ENCODE measurements around the gene GSTM5.
"Not testable (repeated sequence)": the region's sequence is repeated elsewhere in the genome, so short reads cannot be mapped to it uniquely, and the experiment has no call there.

Gene GSTM5

GRCh38 chr1:109711593-109712320 lies at the start of gene GSTM5:
GSTM5 (plus strand) TSS chr1:109712251; CDS start chr1:109712313, 62 bp downstream.
- DNase-seq = peak; percentile 62

- DNase-seq = no peak
Measured at GRCh38 chr1:109664671-109665070, 47.4 kb upstream of the GSTM5 start.

DNA sequence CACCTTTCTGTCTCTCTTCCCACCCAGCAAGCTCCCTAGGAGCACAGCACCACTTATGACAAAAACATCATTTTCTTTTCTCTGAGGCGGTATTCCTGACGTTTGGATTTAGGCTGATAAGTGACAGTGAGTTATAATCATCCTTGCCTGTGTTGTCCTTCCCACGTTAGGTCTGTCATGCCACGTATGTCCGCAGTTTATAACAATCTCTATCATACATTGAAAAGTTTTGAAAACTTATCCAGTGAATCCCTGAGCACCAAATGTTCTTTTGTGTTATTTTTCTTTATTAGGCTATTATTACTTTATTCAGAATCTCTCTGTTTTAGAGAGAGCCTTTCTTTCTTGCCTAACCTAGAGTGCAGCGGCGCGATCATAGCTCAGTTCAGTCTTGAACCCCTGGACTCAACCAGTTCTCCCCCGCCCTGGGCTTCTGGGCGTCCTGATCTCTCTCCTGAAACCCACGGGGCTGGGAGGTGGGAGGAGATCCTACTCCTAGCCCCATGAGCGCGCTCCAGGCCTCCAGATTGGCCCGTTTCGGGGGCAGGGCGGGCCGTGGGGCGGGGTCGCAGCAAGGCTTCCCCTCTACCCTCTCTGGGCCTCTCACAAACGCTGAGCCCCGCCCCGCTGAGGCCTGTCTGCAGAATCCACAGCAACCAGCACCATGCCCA lies 44.5 kb upstream of the GSTM5 start, which contains the start of gene GSTM2:
TSS of gene GSTM2 (plus strand) at position 606 of the 671 bp plus-strand sequence. CDS start at position 665, 59 bp downstream.
- peak; percentile 97 for DNase-seq

DNA sequence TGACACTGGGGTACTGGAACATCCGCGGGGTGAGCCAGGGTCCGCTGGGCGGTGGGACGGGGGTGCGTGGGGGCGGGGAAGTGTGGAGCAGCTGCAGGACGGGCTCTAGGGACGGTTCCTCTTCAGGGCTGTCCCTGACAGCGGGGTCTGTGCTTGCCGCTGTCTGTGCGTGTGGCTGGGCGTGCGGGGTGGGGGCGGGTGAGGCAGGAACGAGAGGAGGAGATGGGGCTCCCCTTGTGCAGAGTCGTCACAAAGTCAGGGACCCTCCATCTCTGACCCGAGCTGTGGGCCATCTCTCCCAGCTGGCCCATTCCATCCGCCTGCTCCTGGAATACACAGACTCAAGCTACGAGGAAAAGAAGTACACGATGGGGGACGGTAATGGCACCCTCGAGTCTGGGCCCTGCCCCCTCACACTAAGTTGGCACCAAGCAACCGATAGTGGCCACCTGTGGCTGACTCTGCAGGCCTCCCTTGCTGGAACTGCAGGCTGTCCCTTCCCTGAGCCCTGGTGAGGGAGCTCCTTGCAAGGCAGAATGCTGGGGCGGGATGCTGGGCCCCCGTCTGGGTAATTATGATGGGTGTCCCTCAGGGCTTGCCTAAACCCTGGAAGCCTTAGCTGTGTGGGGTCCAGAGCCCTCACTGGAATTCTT lies 43.8 kb upstream of the GSTM5 start:
- DNase-seq = no peak

- DNase-seq = no peak
Measured at GRCh38 chr1:109669246-109669948, 42.7 kb upstream of the GSTM5 start.

DNA sequence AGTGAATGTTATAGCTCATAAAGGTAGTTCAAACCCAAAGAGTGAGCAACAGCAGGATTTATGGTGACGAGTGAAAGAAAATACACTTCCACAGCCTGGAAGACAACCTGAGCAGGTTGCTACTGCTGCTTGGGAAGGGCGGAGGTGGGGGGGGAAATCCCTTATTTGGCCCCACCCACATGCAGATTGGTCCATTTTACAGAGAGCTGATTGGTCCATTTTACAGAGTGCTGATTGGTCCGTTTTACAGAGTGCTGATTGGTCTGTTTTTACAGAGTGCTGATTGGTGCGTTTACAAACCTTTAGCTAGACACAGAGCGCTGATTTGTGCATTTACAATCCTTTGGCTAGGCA lies 42.1 kb upstream of the GSTM5 start:
- DNase-seq = not testable (repeated sequence)

- DNase-seq = no peak
Measured at GRCh38 chr1:109671067-109671466, 41.0 kb upstream of the GSTM5 start.

DNA sequence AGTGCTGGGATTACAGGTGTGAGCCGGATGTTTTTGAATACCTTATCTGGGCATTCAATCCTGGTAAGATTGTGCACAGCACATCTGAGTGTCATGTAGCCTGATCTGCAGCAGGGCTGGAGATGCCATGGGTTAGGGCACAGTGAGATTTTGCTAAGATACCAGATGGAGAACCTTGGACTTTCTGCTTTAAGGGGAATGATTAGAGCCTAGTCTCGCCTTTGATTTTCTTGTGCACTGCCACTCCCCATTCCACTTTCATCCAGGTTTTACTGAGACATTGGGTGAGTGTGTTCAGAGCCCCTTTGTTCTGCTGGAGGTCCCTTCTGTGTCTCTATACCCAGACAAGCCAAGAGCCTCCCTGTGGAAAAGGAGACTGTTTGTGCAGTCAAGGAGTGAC lies 38.2 kb upstream of the GSTM5 start:
- DNase-seq = not testable (repeated sequence)

DNA sequence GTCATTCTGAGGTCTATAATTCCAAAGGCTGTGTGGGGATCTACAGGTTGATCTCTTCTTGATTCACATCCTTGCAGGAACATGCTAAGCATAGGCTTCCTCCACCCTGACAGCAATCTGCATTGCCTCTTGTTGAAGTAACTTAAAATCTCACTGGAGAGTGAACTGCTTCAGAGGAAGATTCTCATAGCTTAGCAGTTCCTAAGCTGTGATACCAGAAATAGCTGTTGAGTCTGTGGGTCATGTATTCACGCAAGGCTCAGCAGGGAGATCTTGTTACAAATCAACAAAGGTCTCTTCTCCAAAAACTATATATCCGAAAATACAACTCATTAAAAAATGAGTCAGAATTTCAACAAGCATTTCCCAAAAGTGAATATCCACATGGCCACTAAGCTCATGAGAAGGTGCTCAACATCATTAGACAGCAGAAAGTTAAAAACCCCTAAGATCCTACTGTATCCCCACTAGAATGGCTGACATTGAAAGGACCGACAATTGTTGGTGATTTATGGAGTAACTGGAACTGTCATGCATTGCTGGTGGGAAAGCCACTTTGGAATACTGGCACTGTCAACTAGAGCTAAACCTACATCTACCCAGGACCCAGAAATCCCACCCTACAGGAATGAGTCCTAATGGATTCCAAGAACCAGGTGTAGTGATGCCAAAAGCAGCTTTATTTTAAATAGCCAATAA lies 35.2 kb upstream of the GSTM5 start:
- DNase-seq = not testable (repeated sequence)

GRCh38 chr1:109677459-109677858 lies 34.6 kb upstream of the GSTM5 start:
- no peak for DNase-seq

GRCh38 chr1:109678637-109679036 lies 33.4 kb upstream of the GSTM5 start:
- DNase-seq = not testable (repeated sequence)

DNA sequence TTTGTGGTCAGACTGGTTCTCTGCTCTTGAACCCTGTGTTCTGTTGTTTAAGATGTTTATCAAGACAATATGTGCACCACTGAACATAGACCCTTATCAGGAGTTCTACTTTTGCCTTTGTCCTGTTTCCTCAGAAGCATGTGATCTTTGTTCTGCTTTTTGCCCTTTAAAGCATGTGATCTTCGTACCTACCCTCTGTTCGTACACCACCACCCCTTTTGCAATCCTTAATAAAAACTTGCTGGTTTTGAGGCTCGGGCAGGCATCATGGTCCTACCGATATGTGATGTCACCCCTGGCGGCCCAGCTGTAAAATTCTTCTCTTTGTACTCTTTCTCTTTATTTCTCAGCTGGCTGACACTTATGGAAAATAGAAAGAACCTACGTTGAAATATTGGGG lies 27.3 kb upstream of the GSTM5 start:
- DNase-seq = not testable (repeated sequence)

DNA sequence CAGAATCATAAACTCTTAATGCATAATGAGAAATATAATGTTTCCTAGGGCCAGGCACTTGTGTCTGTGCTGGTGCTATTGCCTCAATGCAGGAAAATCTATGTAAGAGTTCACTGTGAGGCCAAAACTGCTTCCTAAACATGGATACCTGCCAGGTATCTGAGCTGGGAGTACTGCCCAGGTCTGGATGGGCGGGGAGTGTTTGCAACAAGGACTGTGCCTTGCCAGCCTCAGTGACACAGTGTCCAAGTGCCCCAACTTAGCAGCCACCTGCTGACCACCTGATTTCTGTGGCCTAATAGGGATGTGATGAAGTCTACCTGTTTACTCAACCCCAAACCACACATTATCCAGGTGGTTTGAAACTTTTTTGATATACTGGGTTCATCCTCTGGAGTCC lies 26.7 kb upstream of the GSTM5 start:
- DNase-seq = not testable (repeated sequence)

DNA sequence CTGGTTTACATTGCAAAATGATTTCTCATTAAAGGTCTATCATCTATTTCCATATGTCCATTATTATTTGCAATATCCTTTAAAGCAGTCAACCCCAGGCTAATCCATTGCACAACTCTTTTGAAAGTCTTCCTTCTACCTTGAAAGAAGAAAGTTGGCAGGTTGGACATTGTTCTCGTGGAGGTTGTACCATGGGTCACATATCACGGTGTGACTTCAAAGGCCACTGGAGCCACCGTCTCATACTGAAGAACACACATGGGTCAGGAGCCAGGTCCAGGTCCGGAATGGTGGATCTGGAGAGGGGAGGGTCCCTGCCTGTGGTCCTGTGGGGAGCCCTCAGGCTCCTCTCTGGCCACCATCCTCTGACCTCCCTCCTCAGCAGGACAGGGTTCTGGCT lies 26.2 kb upstream of the GSTM5 start:
- DNase-seq = not testable (repeated sequence)

DNA sequence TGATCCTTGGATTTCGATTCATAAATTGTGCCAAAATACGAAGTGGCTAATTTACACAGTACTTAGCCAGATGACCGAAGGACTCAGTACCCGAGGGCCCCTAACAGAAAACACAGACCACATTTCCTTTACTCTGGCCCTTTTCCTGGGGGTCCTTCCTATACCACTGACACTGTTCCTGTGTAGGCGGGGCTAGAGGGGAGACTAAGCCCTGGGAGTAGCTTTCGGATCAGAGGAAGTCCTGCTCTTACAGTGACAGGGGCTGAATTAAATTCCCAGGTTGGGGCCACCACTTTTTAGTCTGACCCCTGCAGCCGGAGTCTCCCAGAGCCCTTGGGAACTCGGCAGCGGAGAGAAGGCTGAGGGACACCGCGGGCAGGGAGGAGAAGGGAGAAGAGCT lies 24.9 kb upstream of the GSTM5 start:
- not testable (repeated sequence) for DNase-seq

GRCh38 chr1:109687641-109688499 lies 24.2 kb upstream of the GSTM5 start, which contains the start of gene GSTM1:
GSTM1 (plus strand) TSS chr1:109687817; CDS start chr1:109687874, 57 bp downstream.
- no peak for DNase-seq

DNA sequence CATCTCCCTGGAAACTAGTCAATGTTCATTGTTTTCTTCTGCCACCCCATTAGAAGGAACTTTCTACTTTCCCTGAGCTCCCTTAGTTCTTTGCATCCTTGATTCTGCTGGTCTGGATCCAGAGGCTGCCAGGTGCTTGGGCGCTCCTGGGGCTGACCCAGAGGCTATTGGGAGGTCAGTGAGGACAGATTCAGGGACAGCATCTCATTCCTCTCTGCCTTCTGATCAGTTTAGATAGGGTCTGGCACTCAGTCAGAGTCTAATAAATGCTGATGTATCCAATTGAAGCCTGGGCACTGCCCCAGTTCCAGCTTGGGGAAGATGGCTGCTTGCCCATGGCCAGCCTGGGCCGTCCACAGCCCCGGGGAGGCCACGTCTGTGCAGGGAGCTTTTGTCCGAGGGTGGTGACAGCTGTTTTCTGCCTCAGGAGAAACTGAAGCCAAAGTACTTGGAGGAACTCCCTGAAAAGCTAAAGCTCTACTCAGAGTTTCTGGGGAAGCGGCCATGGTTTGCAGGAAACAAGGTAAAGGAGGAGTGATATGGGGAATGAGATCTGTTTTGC lies 22.1 kb upstream of the GSTM5 start:
- no peak for DNase-seq

DNA sequence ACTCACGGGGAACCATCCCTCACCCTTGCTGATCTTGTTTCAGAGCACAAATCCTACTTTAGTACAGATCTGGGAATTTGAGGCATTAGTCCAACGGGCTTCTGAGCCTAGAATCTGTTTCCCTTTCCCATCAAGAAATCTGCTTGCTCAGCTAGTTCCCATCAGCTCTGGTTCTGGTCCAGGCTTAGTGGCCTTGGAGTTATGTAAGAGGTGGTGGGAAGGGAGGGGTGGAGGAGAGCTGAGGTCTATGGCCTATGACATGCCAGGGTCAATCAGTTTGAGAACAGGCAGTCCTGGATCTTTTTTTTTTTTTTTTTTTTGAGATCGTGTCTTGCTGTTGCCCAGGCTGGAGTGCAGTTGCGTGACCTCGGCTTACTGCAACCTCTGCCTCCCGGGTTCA lies 20.3 kb upstream of the GSTM5 start:
- DNase-seq = no peak

DNA sequence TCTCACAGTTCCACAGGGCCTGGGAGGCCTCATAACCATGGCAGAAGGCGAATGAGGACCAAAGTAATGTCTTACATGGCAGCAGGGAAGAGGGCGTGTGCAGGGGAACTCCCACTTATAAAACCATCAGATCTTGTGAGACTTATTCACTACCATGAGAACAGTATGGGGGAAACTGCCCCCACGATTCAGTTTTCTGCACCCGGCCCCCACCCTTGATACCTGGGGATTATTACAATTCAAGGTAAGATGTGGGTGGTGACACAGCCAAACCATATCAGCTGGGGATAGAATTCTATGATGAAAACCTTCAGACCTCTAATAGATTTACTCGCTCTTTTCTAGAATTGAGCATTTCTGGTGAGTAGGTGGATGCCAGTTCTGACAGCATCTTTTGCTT lies 17.7 kb upstream of the GSTM5 start:
- not testable (repeated sequence) for DNase-seq

DNA sequence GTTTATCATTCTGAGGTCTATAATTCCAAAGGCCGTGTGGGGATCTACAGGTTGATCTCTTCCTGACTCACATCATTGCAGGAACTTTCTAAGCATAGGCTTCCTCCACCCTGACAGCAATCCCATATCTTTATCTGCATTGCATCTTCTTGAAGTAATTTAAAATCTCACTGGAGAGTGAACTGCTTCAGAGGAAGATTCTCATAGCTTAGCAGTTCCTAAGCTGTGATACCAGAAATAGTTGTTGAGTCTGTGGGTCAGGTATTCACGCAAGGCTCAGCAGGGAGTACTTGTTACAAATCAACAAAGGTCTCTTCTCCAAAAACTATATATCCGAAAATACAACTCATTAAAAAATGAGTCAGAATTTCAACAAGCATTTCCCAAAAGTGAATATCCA lies 16.9 kb upstream of the GSTM5 start:
- DNase-seq = not testable (repeated sequence)

DNA sequence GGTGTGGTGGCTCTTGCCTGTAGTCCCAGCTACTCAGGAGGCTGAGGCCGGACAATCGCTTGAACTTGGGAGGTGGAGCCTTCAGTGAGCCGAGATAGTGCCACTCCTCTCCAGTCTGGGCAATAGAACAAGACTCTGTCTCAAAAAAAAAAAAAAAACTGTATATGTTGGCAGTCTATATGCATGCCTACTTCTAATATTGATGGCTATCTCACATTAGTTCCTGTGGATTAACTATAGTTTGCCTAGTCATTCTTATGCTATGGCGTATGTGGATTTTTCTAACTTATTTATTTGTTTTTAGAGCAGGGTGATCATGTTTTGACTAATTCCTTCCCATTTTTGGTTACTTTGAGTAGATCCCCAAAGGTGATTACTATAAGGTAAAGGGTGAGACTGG lies 15.0 kb upstream of the GSTM5 start:
- no peak for DNase-seq
